Measurements from ENCODE around the gene MATN4.

MATN4 gene

GRCh38 chr20:45248609-45249008 is 59.5 kb downstream of the MATN4 start:
- no peak for DNase-seq (ENCODE audit: low read depth)

GRCh38 chr20:45247865-45248264 is 60.2 kb downstream of the MATN4 start:
- DNase-seq (ENCODE audit: low read depth): no peak

GRCh38 chr20:45246109-45246508 is 62.0 kb downstream of the MATN4 start:
- DNase-seq (ENCODE audit: low read depth): no peak

Measured in T follicular helper cell (primary cell).